K562 (cell line): ENCODE results near the gene AMZ2. TPM values are rescaled to one million over a fixed set of nuclear protein-coding genes. Genes with fewer than 3 reads are reported as not detected.

Experiments
- BRF1 ChIP-seq: IDR thresholded peaks from 3 replicates; pipeline ENCODE4 v1.6.1; 2011; ENCODE audit warnings: borderline replicate concordance, mild to moderate bottlenecking; ENCODE audit not compliant: insufficient read length; ENCODE audit errors: extremely low read depth
- BRF2 ChIP-seq: IDR thresholded peaks from 3 replicates; pipeline ENCODE4 v1.6.1; 2011; ENCODE audit warnings: borderline replicate concordance, mild to moderate bottlenecking; ENCODE audit not compliant: insufficient read length, insufficient read depth
- CREB3L1 ChIP-seq: fragments of 450-650 bp; IDR thresholded peaks from 2 replicates; pipeline ENCODE4 v1.6.1; 2014; ENCODE audit warnings: low read depth, mild to moderate bottlenecking, moderate library complexity, borderline replicate concordance
- FOXO4 ChIP-seq: fragments of 450-650 bp; formaldehyde crosslinking; IDR thresholded peaks from 2 replicates; pipeline ENCODE4 v1.4.0; 2020; ENCODE audit warnings: mild to moderate bottlenecking, moderate library complexity
- JUND ChIP-seq, 2 experiments: IDR thresholded peaks; 2 replicates in 1 of 2; 3 replicates in 1 of 2; pipeline ENCODE4 v1.6.1; 2011; ENCODE audit warnings: borderline replicate concordance in 2 of 2, low read depth in 2 of 2, low read length in 2 of 2, improper control_type of control experiment in 1 of 2, missing biosample characterization in 1 of 2, missing genetic modification characterization in 1 of 2, missing genetic modification reagents in 1 of 2
- NCOA1 ChIP-seq: fragments of 450-650 bp; IDR thresholded peaks from 2 replicates; pipeline ENCODE4 v1.6.1; 2016; ENCODE audit warnings: low read depth
- NR2C1 ChIP-seq, 2 experiments: fragments of 450-650 bp; IDR thresholded peaks; 2 replicates each; pipeline ENCODE4 v1.6.1; 2017; ENCODE audit warnings: mild to moderate bottlenecking in 2 of 2, antibody characterized with exemption in 1 of 2, inconsistent platforms in 1 of 2, missing compliant biosample characterization in 1 of 2, missing genetic modification characterization in 1 of 2
- PHF8 ChIP-seq: fragments of 200-600 bp; sonication (generic); IDR thresholded peaks from 2 replicates; pipeline ENCODE4 v1.6.1; 2012; ENCODE audit warnings: mixed run types, mild to moderate bottlenecking, inconsistent platforms, low read length, moderate library complexity, borderline replicate concordance
- RFX1 ChIP-seq: fragments of 450-650 bp; IDR thresholded peaks from 2 replicates; pipeline ENCODE4 v1.6.1; 2016; ENCODE audit warnings: mild to moderate bottlenecking, moderate library complexity
- TAF1 ChIP-seq: IDR thresholded peaks from 2 replicates; pipeline ENCODE4 v1.6.1; 2011; ENCODE audit warnings: mild to moderate bottlenecking, low read length, moderate library complexity; ENCODE audit not compliant: insufficient read depth, control insufficient read depth, severe bottlenecking; ENCODE audit errors: extremely low read depth
- TSC22D4 ChIP-seq: fragments of 450-650 bp; IDR thresholded peaks from 2 replicates; pipeline ENCODE4 v1.6.1; 2016; ENCODE audit warnings: missing genetic modification characterization, missing biosample characterization, control low read depth
- XRCC3 ChIP-seq: fragments of 450-650 bp; IDR thresholded peaks from 2 replicates; pipeline ENCODE4 v1.6.1; 2017; ENCODE audit warnings: mild to moderate bottlenecking, moderate library complexity
- ZNF12 ChIP-seq: sonication (generic); formaldehyde crosslinking; IDR thresholded peaks from 2 replicates; pipeline ENCODE4 v1.4.0; 2020; ENCODE audit warnings: mild to moderate bottlenecking, missing genetic modification reagents
- ZNF3 ChIP-seq: fragments of 250-450 bp; sonication (Bioruptor Pico); IDR thresholded peaks from 2 replicates; pipeline ENCODE4 v1.5.0; 2021; ENCODE audit warnings: mild to moderate bottlenecking, moderate library complexity
- ZNF511 ChIP-seq: sonication (generic); formaldehyde crosslinking; IDR thresholded peaks from 2 replicates; pipeline ENCODE4 v1.8.0; 2022; ENCODE audit warnings: mild to moderate bottlenecking, missing genetic modification reagents
- polyA plus RNA-seq, 8 experiments: library from polyadenylated mRNA; depleted of rRNA in 4 of 8; stranded (reverse) in 5 of 8; unstranded in 3 of 8; fragments of >200 nt; fragmentation: Nextera tagmentation in 2 of 8; fragmentation: Illumina TruSeq in 1 of 8; extraction: Ambion mirVana in 2 of 8; extraction: Trizol in 1 of 8; gene quantifications; 2 replicates each; pipeline versions ENCODE4 v1.2.1 to v1.2.3, GENCODE V29; 2011 to 2014; ENCODE audit warnings: inconsistent platforms in 1 of 8, missing spikeins in 1 of 8
- total RNA-seq, 7 experiments: library from RNA; depleted of rRNA in 6 of 7; stranded (reverse); fragments of >200 nt in 6 of 7; fragmentation: Illumina TruSeq in 2 of 7; extraction: Trizol in 2 of 7; gene quantifications; 2 replicates each; pipeline versions ENCODE4 v1.2.1 to v1.2.3, GENCODE V29; 2011 to 2021; ENCODE audit warnings: low replicate concordance in 1 of 7
- TF ChIP-seq, protein P1 (sequence below), 2 experiments: fragments of 450-650 bp; IDR thresholded peaks; 2 replicates each; pipeline ENCODE4 v1.6.1; 2016
- TF ChIP-seq, protein P2 (sequence below), 2 experiments: fragments of 450-650 bp; conservative IDR thresholded peaks; 2 replicates each; pipeline ENCODE4 v1.6.1; 2017; ENCODE audit warnings: mild to moderate bottlenecking in 2 of 2, moderate library complexity in 2 of 2

Gene AMZ2
- total and polyA plus RNA-seq, 9 of the 15 experiments (the other 6 are each of a cell fraction or from before 2014, with no cell fraction given): 22.6 to 92.2 (median 52.6) TPM

- TF ChIP-seq TAF1 (peak; percentile 35), XRCC3 (no peak), FOXO4 (CRISPR knock-in tag) (no peak), NR2C1 (IDR thresholded peaks at IDR 0.05) (no peak), NR2C1 (tag; IDR thresholded peaks at IDR 0.05) (no peak), NCOA1 (no peak), ZNF3 (CRISPR knock-in tag) (no peak), JUND (IDR thresholded peaks at IDR 0.05; ENCODE audit: borderline replicate concordance, low read depth, low read length) (0 out of 2 replicates have a peak, but pooled peaks have one; percentile 27), JUND (tag; IDR thresholded peaks at IDR 0.05; ENCODE audit: borderline replicate concordance, low read depth, low read length) (no peak; the same call in 2 of the 3 replicates), CREB3L1 (no peak), BRF2 (no peak), BRF1 (no peak), ZNF12 (no peak), ZNF511 (CRISPR knock-in tag) (no peak), RFX1 (no peak), TSC22D4 (tag) (no peak), PHF8 (peak; percentile 24; the same call in 1 of the 2 replicates)
- TF ChIP-seq, protein P1, sequence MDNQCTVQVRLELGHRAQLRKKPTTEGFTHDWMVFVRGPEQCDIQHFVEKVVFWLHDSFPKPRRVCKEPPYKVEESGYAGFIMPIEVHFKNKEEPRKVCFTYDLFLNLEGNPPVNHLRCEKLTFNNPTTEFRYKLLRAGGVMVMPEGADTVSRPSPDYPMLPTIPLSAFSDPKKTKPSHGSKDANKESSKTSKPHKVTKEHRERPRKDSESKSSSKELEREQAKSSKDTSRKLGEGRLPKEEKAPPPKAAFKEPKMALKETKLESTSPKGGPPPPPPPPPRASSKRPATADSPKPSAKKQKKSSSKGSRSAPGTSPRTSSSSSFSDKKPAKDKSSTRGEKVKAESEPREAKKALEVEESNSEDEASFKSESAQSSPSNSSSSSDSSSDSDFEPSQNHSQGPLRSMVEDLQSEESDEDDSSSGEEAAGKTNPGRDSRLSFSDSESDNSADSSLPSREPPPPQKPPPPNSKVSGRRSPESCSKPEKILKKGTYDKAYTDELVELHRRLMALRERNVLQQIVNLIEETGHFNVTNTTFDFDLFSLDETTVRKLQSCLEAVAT (IDR thresholded peaks at IDR 0.05): 0 out of 4 replicates have a peak, but pooled peaks of 1 of the 2 experiments have one; percentile 32
- TF ChIP-seq, protein P2, sequence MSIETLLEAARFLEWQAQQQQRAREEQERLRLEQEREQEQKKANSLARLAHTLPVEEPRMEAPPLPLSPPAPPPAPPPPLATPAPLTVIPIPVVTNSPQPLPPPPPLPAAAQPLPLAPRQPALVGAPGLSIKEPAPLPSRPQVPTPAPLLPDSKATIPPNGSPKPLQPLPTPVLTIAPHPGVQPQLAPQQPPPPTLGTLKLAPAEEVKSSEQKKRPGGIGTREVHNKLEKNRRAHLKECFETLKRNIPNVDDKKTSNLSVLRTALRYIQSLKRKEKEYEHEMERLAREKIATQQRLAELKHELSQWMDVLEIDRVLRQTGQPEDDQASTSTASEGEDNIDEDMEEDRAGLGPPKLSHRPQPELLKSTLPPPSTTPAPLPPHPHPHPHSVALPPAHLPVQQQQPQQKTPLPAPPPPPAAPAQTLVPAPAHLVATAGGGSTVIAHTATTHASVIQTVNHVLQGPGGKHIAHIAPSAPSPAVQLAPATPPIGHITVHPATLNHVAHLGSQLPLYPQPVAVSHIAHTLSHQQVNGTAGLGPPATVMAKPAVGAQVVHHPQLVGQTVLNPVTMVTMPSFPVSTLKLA (conservative IDR thresholded peaks at IDR 0.05): peak in 1 of 2 experiments; percentile 54; a peak in 2 of 4 replicates
Observed at GRCh38 chr17:68205251-68205807, 42.5 kb upstream of the AMZ2 start (continued).
